ENCODE measurements around the gene SUPT3H. TPM values are rescaled to one million over a fixed set of nuclear protein-coding genes. Genes with fewer than 3 reads are reported as not detected.

Gene SUPT3H
- polyA plus RNA-seq, 1 donor (not counting 4 experiments of a cell fraction or from before 2014, with no cell fraction given), result 7.6 TPM

DNA sequence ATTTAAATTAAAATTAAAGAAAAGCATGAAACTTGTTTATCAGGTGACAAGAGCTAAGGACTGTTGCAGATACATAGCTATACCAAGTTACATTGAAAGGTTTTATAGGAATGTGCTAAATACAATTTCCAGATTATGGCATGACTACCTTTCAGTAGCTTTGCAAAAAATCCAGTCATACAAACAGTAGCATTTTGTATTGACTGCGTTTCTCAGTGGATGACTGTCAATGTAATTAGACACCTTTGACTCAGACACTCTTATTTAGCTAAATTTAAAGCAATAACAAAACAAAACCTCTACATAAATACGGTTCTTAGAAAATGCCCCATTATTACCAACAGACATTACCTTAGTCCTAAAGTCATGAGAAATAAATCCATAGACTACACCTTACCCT, 325.4 kb downstream of the SUPT3H start:
- H3K4me2 ChIP-seq (ENCODE audit: control insufficient read depth, extremely low read depth, insufficient read depth, low read depth, low read length), result no peak overlapping the region
- no peaks in the 10 kb centered on the region for H3K36me3 ChIP-seq (ENCODE audit: control insufficient read depth in 2 of 2, extremely low read depth in 1 of 2, insufficient read depth in 2 of 2, low read length in 2 of 2)
- FAIRE-seq, result no peak

DNA sequence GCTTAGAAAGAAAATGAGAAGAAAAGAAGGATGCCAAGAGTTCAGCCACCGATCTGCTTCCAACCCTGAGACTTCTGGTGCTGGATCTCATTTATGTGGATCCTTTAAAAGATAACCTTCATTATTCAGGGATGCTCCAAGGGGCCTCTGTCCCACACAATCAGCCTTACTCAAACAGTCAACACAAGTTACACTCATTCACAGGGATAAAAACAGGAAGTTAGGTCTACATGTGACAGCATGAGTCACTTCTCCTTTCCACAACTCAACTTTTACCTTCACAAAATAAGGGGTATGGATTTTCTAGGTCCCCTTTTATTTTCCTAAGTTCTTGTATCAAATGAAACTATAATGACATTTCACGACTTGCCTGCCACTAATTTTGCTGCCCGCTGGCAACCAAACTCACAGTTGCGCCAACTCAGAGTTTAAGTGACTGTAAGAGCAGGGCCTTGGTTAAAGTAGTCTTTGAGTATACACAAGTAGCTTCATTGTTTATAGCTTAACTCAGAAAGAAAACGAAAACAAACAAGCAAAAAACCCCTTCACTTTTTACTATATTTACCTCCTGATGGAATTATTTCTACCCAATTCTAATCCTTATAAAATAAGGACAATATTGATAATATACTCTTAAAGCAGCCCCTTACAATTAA, 328.4 kb downstream of the SUPT3H start:
- H3K79me2 ChIP-seq (ENCODE audit: control insufficient read depth, insufficient read depth, low read length), result no peaks in the 10 kb centered on the region
- no peaks in the 10 kb centered on the region for H3K36me3 ChIP-seq (ENCODE audit: control insufficient read depth in 2 of 2, extremely low read depth in 1 of 2, insufficient read depth in 2 of 2, low read length in 2 of 2)
- H3K9me1 ChIP-seq (ENCODE audit: control insufficient read depth, extremely low read depth, insufficient read depth, low read length), result no peaks in the 10 kb centered on the region
- FAIRE-seq (no peak), DNase-seq (ENCODE audit: low read depth, low spot score) (no peak)
- H2AFZ ChIP-seq (ENCODE audit: control insufficient read depth, low read length), result no peak overlapping the region
- H3K4me2 ChIP-seq (ENCODE audit: control insufficient read depth, extremely low read depth, insufficient read depth, low read depth, low read length), result no peak overlapping the region
- no peaks in the 10 kb centered on the region for H3K9me3 ChIP-seq (ENCODE audit: control insufficient read depth, low read depth, low read length)
- no peak overlapping the region for H3K27ac ChIP-seq (ENCODE audit: control insufficient read depth, insufficient read depth, low read length)
- no peaks in the 10 kb centered on the region for H3K27me3 ChIP-seq (ENCODE audit: control insufficient read depth, extremely low read depth, insufficient read depth, low read length)
- TF ChIP-seq, protein P1, sequence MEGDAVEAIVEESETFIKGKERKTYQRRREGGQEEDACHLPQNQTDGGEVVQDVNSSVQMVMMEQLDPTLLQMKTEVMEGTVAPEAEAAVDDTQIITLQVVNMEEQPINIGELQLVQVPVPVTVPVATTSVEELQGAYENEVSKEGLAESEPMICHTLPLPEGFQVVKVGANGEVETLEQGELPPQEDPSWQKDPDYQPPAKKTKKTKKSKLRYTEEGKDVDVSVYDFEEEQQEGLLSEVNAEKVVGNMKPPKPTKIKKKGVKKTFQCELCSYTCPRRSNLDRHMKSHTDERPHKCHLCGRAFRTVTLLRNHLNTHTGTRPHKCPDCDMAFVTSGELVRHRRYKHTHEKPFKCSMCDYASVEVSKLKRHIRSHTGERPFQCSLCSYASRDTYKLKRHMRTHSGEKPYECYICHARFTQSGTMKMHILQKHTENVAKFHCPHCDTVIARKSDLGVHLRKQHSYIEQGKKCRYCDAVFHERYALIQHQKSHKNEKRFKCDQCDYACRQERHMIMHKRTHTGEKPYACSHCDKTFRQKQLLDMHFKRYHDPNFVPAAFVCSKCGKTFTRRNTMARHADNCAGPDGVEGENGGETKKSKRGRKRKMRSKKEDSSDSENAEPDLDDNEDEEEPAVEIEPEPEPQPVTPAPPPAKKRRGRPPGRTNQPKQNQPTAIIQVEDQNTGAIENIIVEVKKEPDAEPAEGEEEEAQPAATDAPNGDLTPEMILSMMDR (optimal IDR thresholded peaks at IDR 0.05 in 1 of 3, IDR thresholded peaks at IDR 0.05 in 1 of 3, conservative IDR thresholded peaks at IDR 0.05 in 1 of 3; ENCODE audit: extremely low read depth in 1 of 3, insufficient read depth in 2 of 3, low read length in 3 of 3), result no peak
- TF ChIP-seq EZH2 (IDR thresholded peaks at IDR 0.05; ENCODE audit: low read length), result no peak
- H3K4me1 ChIP-seq (ENCODE audit: control insufficient read depth, extremely low read depth, insufficient read depth, low read length), result peaks cover 3% of the 10 kb centered on the region
- H3K4me3 ChIP-seq (ENCODE audit: control insufficient read depth in 2 of 3, extremely low read depth in 1 of 3, insufficient read depth in 2 of 3, low read depth in 1 of 3, low read length in 3 of 3), result no peak overlapping the region
- H3K9ac ChIP-seq (ENCODE audit: control insufficient read depth, extremely low read depth, insufficient read depth, low read length), result no peak overlapping the region
- dilution Hi-C loops (cut with MboI; ENCODE audit: extremely low pct_ligation_motif_present, low sequenced_read_pairs), result no loop called here
- H4K20me1 ChIP-seq (ENCODE audit: control insufficient read depth, extremely low read depth, insufficient read depth, low read length), result no peaks in the 10 kb centered on the region

More for the DNA sequence above, 325.4 kb downstream of the SUPT3H start:
- no peak for DNase-seq (ENCODE audit: low read depth, low spot score)
- dilution Hi-C loops (cut with MboI; ENCODE audit: extremely low pct_ligation_motif_present, low sequenced_read_pairs), result no loop called here
- Histone ChIP-seq H3K4me1 (ENCODE audit: control insufficient read depth, extremely low read depth, insufficient read depth, low read length) (peaks cover 3% of the 10 kb centered on the region), H3K9ac (ENCODE audit: control insufficient read depth, extremely low read depth, insufficient read depth, low read length) (no peak overlapping the region), H3K27ac (ENCODE audit: control insufficient read depth, insufficient read depth, low read length) (no peak overlapping the region), H3K79me2 (ENCODE audit: control insufficient read depth, insufficient read depth, low read length) (no peaks in the 10 kb centered on the region), H3K9me1 (ENCODE audit: control insufficient read depth, extremely low read depth, insufficient read depth, low read length) (no peaks in the 10 kb centered on the region), H3K4me3 (ENCODE audit: control insufficient read depth in 2 of 3, extremely low read depth in 1 of 3, insufficient read depth in 2 of 3, low read depth in 1 of 3, low read length in 3 of 3) (no peak overlapping the region), H3K9me3 (ENCODE audit: control insufficient read depth, low read depth, low read length) (no peaks in the 10 kb centered on the region), H4K20me1 (ENCODE audit: control insufficient read depth, extremely low read depth, insufficient read depth, low read length) (no peaks in the 10 kb centered on the region), H3K27me3 (ENCODE audit: control insufficient read depth, extremely low read depth, insufficient read depth, low read length) (no peaks in the 10 kb centered on the region), H2AFZ (ENCODE audit: control insufficient read depth, low read length) (no peak overlapping the region)
- TF ChIP-seq, protein P1 (optimal IDR thresholded peaks at IDR 0.05 in 1 of 3, IDR thresholded peaks at IDR 0.05 in 1 of 3, conservative IDR thresholded peaks at IDR 0.05 in 1 of 3; ENCODE audit: extremely low read depth in 1 of 3, insufficient read depth in 2 of 3, low read length in 3 of 3), result no peak
- no peak for TF ChIP-seq EZH2 (IDR thresholded peaks at IDR 0.05; ENCODE audit: low read length)
